ENCODE measurements around the gene CYP46A1.

- TF ChIP-seq CTCF (conservative IDR thresholded peaks at IDR 0.05 in 1 of 2, IDR thresholded peaks at IDR 0.05 in 1 of 2; ENCODE audit: low read depth in 1 of 2, low read length in 2 of 2) (no peak), EZH2 (IDR thresholded peaks at IDR 0.05; ENCODE audit: low read length, missing control alignments) (no peak)
Measured at GRCh38 chr14:99677231-99678140, 6.6 kb upstream of the CYP46A1 start.
